ENCODE measurements around the gene TRAT1. TPM values are rescaled to one million over a fixed set of nuclear protein-coding genes. Genes with fewer than 3 reads are reported as not detected.

The TRAT1 gene, protein sequence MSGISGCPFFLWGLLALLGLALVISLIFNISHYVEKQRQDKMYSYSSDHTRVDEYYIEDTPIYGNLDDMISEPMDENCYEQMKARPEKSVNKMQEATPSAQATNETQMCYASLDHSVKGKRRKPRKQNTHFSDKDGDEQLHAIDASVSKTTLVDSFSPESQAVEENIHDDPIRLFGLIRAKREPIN
- not detected for polyA plus RNA-seq (2012; ENCODE audit: insufficient read length, low read depth)

DNA sequence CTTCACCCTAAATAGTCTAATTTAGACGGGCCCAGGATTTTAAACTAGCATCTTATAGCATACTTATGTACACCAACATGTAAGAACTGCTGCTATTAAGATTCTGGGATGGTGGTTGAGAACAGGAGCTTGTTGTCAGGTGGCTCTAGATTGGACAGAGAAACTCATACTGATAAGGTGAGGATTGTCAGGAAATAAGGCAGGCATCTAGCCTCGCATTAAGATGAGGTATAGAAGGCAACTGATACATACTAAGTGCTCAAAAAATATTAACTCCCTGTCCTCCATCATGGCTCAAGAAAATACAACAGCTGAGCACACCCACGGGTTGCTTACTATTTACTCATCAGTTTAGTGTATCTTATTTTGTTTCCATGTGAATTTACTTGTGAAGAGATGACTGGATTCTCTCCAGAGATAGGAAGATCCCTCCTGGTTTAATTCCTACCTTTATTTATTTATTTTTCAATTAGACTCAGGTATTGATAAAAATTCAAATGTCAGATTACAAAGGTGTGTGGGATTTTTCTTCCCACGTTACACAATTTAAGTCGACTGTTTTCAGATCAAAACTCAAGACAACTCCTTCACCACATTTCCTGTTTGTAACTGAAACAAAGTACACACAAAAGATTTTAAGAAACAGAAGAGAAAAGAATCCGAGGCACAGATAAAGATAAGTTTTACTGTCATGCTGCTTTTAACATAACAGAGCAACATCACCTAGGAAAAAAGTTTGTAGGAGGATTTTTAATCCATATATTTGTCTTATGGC lies at the start of gene TRAT1:
TSS of gene TRAT1 (plus strand) at position 664 of the 775 bp plus-strand sequence. CDS start 142 bp downstream, outside the sequence.
- TF ChIP-seq, protein P1, sequence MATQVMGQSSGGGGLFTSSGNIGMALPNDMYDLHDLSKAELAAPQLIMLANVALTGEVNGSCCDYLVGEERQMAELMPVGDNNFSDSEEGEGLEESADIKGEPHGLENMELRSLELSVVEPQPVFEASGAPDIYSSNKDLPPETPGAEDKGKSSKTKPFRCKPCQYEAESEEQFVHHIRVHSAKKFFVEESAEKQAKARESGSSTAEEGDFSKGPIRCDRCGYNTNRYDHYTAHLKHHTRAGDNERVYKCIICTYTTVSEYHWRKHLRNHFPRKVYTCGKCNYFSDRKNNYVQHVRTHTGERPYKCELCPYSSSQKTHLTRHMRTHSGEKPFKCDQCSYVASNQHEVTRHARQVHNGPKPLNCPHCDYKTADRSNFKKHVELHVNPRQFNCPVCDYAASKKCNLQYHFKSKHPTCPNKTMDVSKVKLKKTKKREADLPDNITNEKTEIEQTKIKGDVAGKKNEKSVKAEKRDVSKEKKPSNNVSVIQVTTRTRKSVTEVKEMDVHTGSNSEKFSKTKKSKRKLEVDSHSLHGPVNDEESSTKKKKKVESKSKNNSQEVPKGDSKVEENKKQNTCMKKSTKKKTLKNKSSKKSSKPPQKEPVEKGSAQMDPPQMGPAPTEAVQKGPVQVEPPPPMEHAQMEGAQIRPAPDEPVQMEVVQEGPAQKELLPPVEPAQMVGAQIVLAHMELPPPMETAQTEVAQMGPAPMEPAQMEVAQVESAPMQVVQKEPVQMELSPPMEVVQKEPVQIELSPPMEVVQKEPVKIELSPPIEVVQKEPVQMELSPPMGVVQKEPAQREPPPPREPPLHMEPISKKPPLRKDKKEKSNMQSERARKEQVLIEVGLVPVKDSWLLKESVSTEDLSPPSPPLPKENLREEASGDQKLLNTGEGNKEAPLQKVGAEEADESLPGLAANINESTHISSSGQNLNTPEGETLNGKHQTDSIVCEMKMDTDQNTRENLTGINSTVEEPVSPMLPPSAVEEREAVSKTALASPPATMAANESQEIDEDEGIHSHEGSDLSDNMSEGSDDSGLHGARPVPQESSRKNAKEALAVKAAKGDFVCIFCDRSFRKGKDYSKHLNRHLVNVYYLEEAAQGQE (IDR thresholded peaks at IDR 0.05; ENCODE audit: insufficient read depth in 1 of 2, low read depth in 2 of 2, low read length in 2 of 2): no peak
- TF ChIP-seq TAF1 (IDR thresholded peaks at IDR 0.05; ENCODE audit: borderline replicate concordance, insufficient read depth, low read length): no peak

DNA sequence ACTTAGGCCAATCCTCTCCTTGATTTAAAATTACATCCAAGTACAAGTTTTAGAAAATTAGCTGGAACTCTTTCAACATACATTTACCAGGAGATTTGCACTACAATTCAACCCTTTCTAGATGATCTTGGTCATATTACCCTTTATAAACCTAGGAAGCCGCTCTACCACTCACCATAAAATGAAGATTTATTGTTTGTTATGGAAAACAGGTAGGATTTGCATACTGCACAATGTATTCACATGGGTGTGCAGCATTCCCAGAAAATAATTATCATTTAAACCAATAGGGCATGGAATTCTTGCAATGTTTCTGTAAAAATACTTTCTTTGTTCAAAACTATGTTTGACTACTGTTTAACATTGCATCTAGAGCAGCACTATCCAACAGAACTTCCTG lies 46.9 kb upstream of the TRAT1 start:
- TF ChIP-seq POLR2AphosphoS5 (IDR thresholded peaks at IDR 0.05; ENCODE audit: low read depth, low read length): no peak
- TF ChIP-seq SIN3A (IDR thresholded peaks at IDR 0.05; ENCODE audit: borderline replicate concordance, insufficient read depth, low read length): no peak
- no peak for TF ChIP-seq FOXP2 (optimal IDR thresholded peaks at IDR 0.05; ENCODE audit: borderline replicate concordance, extremely low read depth, extremely low read length, insufficient read depth)
- TF ChIP-seq TAF1 (IDR thresholded peaks at IDR 0.05; ENCODE audit: borderline replicate concordance, insufficient read depth, low read length): no peak
- TF ChIP-seq, protein P1 (IDR thresholded peaks at IDR 0.05; ENCODE audit: insufficient read depth in 1 of 2, low read depth in 2 of 2, low read length in 2 of 2): no peak

DNA sequence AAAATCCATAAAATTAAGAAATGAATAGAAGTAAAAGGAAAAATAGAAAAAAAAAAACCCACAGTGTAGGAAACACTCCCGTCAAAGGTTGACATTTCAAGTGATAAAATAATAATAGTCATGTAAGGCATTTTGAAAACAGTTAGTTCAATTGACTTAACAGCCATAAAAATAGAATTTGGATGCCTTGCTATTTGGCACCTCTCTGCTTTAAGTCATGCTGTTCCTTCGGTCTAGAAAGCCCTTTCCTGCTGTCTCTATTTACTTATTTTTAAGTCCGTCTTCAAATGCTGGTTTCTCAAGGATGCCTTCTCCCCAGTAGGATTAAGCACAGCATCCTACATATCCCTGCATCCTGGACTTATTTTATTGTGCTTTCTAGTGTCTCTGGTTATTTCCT lies 43.1 kb upstream of the TRAT1 start:
- TF ChIP-seq SIN3A (IDR thresholded peaks at IDR 0.05; ENCODE audit: borderline replicate concordance, insufficient read depth, low read length) (no peak), TAF1 (IDR thresholded peaks at IDR 0.05; ENCODE audit: borderline replicate concordance, insufficient read depth, low read length) (no peak), POLR2AphosphoS5 (IDR thresholded peaks at IDR 0.05; ENCODE audit: low read depth, low read length) (no peak), FOXP2 (optimal IDR thresholded peaks at IDR 0.05; ENCODE audit: borderline replicate concordance, extremely low read depth, extremely low read length, insufficient read depth) (no peak)
- TF ChIP-seq, protein P1 (IDR thresholded peaks at IDR 0.05; ENCODE audit: insufficient read depth in 1 of 2, low read depth in 2 of 2, low read length in 2 of 2): no peak

DNA sequence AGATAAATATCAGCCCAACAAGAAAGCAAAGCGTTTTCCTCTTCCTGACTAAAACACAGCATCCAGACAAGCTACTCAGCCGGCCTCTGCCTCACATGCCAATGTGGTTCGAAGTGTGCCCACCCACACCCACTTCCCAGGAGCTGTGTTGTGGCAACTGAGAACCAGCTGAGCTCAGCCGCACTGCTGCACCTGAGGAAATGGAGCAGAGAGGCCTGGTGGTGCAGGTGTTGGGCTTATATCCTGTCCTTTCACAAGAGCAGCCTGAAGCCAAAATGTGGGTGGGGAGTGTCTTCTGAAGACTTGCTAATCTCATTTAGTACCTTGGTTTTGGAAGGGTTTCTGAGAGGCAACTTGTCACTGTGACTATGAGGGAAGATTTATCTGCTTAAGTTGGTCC lies 42.4 kb upstream of the TRAT1 start:
- no peak for TF ChIP-seq POLR2AphosphoS5 (IDR thresholded peaks at IDR 0.05; ENCODE audit: low read depth, low read length)
- TF ChIP-seq, protein P1 (IDR thresholded peaks at IDR 0.05; ENCODE audit: insufficient read depth in 1 of 2, low read depth in 2 of 2, low read length in 2 of 2): no peak
- no peak for TF ChIP-seq FOXP2 (optimal IDR thresholded peaks at IDR 0.05; ENCODE audit: borderline replicate concordance, extremely low read depth, extremely low read length, insufficient read depth)
- TF ChIP-seq SIN3A (IDR thresholded peaks at IDR 0.05; ENCODE audit: borderline replicate concordance, insufficient read depth, low read length): no peak
- TF ChIP-seq TAF1 (IDR thresholded peaks at IDR 0.05; ENCODE audit: borderline replicate concordance, insufficient read depth, low read length): no peak

All from PFSK-1 (cell line).